ENCODE results near the gene CDC26.
A peak's percentile ranks its signal among the peaks of the same experiment; 100 is the strongest.
"Not testable (repeated sequence)": the region's sequence is repeated elsewhere in the genome, so short reads cannot be mapped to it uniquely, and the experiment has no call there.

CDC26 gene

GRCh38 chr9:113290052-113290607 lies 14.8 kb upstream of the CDC26 start:
- no peak for DNase-seq

- no peak for DNase-seq
Measured at GRCh38 chr9:113289091-113289490, 13.7 kb upstream of the CDC26 start.

DNA sequence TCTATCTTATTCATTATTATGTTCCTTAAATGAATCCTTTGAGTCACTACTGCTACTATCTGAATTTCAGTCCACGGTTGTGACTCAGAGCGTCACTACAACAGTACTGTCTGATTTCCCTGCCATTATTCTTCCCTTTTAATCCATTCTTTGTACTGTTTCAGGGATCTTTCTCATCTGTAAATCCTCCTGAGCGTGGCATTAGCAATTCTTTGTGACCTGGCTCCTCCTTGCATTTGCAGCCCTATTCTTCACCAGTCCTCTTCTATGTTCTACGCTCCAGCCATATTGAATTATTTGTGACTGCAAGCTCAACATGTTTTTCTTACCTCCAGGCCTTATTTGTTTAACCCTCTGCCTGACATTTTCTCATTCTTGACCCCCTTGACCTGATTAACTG lies 6.0 kb upstream of the CDC26 start:
- no peak for DNase-seq

DNA sequence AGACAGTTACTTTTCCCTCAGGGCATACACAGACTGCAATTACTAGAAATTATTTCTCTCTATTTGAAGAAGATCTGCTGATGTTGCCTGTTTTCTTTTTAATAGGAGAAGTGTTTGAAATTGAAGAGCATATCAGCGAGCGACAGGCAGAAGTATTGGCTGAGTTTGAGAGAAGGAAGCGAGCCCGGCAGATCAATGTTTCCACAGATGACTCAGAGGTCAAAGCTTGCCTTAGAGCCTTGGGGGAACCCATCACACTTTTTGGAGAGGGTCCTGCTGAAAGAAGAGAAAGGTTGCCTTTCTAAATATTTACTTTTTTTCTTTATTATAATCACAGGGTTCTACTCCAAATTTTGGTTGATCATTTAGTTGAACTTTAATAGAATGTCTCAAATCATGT lies 3.5 kb upstream of the CDC26 start:
- no peak for DNase-seq

- DNase-seq = peak; percentile 2
Measured at GRCh38 chr9:113274474-113275156, 757 bp downstream of the CDC26 start.

GRCh38 chr9:113269871-113270270 lies 5.5 kb downstream of the CDC26 start:
- no peak for DNase-seq

DNA sequence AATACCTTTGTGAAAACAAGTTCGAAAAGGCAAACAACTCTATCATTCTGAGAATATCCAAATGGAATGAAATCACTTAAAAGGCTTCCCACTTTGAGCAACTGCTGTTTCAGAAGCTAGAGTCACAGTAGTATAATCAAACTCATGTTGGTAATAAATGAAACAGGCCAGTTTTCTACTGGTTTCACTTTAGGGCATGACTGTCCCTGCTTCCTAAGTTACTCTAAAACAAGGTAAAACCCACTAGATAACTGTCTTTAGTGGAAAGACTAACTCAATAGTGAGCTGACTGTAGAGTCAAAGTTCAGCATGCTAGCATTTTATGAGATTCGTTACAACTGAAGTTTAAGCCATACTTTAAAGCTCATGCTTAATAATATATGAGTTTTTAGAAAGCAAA lies 6.0 kb downstream of the CDC26 start:
- no peak for DNase-seq

- DNase-seq = no peak
Measured at GRCh38 chr9:113267911-113268566, 7.3 kb downstream of the CDC26 start.

DNA sequence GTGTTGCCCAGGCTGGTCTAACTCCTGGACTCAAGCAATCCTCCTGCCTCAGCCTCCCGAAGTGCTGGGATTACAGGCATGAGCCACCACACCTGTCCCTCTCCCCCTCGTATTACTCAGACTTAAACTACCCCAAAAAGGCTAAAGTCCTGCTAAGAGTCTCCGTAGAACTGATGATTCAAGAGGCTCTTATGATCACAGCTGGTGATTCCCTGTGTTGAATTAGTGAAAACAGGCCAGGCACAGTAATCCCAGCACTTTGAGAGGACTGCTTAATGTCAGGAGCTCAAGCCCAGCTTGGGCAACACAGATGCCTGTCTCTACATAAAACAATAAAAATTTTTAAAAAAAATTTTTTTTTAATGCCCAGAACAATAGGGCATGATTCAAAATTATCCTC lies 9.2 kb downstream of the CDC26 start:
- DNase-seq = no peak

DNA sequence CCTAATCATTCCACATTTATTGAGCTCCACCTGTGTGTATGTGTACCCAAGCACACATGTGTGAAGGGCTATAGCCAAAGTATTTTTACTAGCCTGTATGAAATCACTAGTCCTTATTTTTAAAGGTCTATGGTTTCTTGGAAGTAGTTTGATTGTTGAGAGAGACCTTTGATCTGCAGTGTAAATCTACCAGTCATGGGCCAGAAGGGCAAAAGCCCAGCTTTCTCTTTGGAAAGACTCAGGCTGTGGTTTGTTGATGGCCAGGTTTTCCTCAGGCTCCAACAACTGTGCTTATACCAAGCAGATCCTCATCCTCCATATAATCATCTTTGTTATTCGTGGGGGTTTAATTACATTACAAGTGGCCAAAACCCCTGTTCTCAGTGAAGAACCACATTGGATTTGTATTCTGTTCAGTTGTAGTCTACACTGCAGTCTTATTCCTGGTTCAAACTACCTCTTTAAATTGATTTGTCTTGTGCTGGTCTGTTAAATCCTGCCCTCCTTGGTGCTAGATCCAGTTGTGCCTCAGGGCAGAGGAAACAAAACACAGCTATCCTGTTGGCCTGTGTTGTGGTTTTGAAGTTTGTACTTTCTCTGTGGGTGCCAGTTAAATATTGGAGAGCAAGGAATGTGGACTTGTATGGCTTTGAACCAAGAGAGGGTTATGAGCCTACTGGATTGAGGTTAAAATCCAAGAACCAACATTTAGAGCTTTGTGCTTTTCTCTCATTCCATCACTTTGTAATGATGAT lies 13.3 kb downstream of the CDC26 start:
- no peak for DNase-seq

DNA sequence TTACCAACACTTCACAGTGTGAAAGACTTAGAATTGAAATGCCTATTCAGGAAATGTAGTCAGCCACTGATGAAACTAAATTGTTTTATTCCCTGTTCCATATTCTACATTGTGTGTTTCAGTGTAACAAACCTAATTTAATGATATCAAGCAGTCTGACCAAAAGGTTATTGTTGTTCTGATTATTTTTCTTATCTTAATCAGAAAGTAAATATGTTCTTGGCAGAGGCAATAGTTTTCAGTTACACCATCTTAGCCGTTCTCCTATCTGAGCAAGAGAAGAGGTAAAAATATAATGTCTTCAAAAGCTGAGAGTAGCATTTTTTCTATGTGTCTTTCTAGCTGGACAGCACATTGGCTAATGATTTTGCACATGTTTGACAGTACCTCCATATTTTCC lies 17.1 kb downstream of the CDC26 start:
- DNase-seq = no peak

GRCh38 chr9:113257863-113258262 lies 17.5 kb downstream of the CDC26 start:
- DNase-seq = no peak

DNA sequence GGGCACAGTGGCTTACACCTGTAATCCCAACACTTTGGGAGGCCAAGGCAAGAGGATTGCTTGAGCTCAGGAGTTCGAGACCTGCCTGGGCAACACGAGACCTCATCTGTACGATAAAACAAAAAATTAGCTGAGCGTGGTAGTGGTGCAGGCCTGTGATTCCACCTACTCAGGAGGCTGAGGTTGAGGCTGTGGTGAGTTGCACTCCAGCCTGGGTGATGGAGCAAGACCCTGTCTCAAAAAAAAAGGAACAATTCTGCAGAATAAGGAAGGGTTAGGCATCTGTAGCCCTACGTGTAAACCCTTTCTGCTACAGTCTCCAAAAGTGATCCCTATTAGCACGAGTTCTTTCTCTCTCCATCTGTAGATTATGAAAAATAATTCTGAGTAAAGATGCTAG lies 19.9 kb downstream of the CDC26 start:
- no peak for DNase-seq

- no peak for DNase-seq
Measured at GRCh38 chr9:113254991-113255390, 20.4 kb downstream of the CDC26 start.

DNA sequence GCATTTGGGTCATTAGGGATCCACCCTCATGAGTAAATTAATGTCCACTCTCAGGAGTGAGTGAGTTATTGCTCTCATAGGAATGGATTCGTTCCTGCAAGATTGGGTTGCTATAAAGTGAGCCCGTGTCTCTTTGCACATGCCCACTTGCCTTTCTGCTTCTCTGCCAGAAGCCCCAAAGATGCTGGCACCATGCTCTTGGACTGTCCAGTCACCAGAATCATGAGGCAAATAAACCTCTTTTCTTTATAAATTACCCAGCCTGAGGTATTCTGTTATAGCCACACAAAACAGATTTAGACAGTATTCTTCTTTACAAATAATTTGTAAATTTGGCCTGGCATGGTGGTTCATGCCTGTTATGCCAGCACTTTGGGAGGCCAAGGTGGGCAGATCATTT lies 24.6 kb downstream of the CDC26 start:
- DNase-seq = no peak

- DNase-seq = not testable (repeated sequence)
Measured at GRCh38 chr9:113249661-113250060, 25.7 kb downstream of the CDC26 start.

- DNase-seq = no peak
Measured at GRCh38 chr9:113247640-113248039, 27.7 kb downstream of the CDC26 start.

DNA sequence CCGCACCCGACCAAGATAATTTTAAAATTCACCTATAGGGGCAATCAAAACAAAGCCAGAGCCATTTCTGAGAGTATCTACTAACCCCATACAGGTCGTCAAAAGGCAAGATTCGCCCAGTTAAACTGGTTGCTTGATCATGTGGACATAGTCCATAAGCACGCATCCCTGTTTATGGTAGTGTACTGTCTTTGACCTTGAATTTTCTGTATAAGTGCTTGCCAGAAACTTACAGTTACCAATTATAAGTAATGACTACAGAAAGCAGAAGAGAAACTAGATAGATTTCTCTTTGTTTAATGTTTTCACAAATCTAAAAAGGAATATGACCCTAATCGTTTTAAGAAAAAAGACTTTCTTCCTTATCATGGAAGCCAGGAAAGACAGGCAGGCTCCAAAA lies 28.4 kb downstream of the CDC26 start:
- no peak for DNase-seq

DNA sequence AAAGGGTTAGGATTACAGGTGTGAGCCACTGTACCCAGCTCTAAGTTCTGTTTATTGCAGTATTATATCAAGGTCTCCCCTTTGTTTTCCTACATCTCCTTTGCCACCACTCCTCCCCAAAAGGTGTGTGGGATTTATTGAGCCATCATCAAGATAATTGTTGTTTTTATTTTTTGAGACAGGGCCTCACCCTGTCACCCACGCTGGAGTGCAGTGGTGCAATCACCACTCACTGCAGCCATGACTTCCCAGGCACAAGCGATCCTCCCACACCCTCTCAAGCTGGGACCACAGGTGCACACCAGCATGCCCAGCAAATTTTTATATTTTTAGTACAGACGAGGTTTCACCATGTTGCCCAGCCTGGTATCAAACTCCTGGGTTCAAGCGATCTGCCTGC lies 29.5 kb downstream of the CDC26 start:
- DNase-seq = no peak

- no peak for DNase-seq
Measured at GRCh38 chr9:113244556-113244955, 30.8 kb downstream of the CDC26 start.

DNA sequence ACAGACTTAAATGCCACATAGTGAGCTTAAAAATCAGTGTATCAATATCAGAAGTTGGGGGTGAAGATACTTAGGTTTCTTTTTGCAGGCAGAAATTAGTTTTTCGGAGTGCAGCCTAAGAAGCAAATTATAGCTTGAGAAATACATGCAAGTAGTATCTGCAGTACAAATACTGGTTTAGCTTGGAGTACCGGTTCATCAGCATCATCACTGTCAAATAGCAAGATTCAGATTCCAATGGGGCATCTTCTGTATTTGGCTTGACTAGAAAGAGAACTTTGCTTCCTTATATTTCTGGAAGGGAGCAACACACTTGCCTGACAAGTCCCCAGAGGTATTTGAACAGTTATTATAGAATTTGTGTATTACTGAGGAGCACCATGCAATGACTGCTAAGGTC lies 34.2 kb downstream of the CDC26 start:
- DNase-seq = no peak

DNA sequence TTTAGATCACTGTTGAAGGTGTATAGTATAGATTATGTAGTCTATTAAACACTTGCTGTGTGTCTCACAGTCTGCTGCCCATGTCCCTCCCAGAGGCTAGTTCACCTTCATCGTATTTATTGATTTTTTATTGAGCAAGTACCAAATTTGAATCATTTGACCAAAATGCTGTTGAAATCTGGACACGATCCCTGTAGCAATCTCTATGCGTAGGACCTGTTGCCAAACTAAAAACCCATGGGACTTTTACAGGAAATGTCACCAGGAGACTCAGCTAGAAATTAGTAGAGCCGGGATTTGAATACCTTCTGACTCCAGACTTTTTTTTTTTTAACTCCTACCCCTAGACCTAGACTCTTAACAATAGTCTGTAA lies 36.5 kb downstream of the CDC26 start:
- DNase-seq = no peak

- no peak for DNase-seq
Measured at GRCh38 chr9:113238202-113238858, 37.0 kb downstream of the CDC26 start.

All from NCI-H526 treated with DMSO at 0.1 percent for 48 hours (cell line).